ENCODE measurements around the gene DNTTIP2.

The DNTTIP2 gene

DNA sequence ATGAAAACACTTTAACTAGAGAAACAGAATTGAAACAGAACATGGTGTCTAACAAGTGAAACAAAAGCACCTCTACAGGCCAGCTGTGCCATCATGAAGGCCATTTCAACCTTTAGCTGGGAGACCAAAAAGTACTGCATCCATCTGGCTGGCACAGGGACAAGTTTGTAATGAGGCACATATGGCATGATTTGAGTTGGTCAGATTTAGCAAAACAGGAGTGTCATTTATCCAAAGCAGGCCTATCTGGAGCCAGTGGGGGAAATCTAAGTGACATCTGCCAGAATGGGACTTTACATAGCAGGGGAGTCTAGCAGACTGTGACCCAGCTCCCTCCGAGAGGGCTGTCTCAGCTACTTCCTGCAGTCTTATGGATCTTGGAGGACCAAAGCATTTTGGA is 51.9 kb downstream of the DNTTIP2 start:
- Histone ChIP-seq H3K4me3 (ENCODE audit: low read length) (no peak overlapping the region), H3K36me3 (ENCODE audit: control insufficient read depth, insufficient read depth, low read length) (no peaks in the 10 kb centered on the region), H3K9me3 (ENCODE audit: control insufficient read depth, insufficient read depth, low read length) (no peaks in the 10 kb centered on the region), H3K27ac (ENCODE audit: low read length) (no peak overlapping the region), H3K4me1 (ENCODE audit: control insufficient read depth, insufficient read depth, low read length) (no peaks in the 10 kb centered on the region), H3K27me3 (ENCODE audit: control insufficient read depth, insufficient read depth, low read length) (no peaks in the 10 kb centered on the region)
- DNase-seq (ENCODE audit: low read depth, low spot score) = no peak
- WGBS (ENCODE audit: insufficient coverage, insufficient read length) = no CpG with 5 or more reads among the region's 1 CpG

DNA sequence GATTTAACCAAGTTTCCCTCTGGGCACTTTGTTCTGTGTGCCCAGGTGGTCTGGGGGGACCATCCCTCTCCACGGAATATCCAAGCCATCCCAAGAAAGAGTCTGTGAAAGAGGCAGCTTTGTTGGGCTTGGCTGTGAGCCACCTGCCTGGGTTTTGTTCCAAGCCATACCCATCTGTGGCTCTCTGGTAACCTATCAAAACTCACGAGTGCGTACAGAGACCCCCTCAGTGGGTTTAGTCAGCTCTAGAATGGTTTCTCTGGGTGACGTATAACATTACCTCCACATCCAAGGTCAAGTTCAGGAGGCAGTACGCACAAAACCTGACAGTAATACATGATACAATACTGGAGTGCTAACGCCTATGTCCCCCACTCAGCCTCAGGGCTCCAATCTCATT is 54.2 kb downstream of the DNTTIP2 start:
- Histone ChIP-seq H3K4me1 (ENCODE audit: control insufficient read depth, insufficient read depth, low read length) (peaks cover 8% of the 10 kb centered on the region), H3K4me3 (ENCODE audit: low read length) (no peak overlapping the region), H3K36me3 (ENCODE audit: control insufficient read depth, insufficient read depth, low read length) (no peaks in the 10 kb centered on the region), H3K27me3 (ENCODE audit: control insufficient read depth, insufficient read depth, low read length) (no peaks in the 10 kb centered on the region), H3K9me3 (ENCODE audit: control insufficient read depth, insufficient read depth, low read length) (no peaks in the 10 kb centered on the region), H3K27ac (ENCODE audit: low read length) (no peak overlapping the region)
- DNase-seq (ENCODE audit: low read depth, low spot score) = no peak
- WGBS (ENCODE audit: insufficient coverage, insufficient read length) = no CpG with 5 or more reads among the region's 6 CpGs

DNA sequence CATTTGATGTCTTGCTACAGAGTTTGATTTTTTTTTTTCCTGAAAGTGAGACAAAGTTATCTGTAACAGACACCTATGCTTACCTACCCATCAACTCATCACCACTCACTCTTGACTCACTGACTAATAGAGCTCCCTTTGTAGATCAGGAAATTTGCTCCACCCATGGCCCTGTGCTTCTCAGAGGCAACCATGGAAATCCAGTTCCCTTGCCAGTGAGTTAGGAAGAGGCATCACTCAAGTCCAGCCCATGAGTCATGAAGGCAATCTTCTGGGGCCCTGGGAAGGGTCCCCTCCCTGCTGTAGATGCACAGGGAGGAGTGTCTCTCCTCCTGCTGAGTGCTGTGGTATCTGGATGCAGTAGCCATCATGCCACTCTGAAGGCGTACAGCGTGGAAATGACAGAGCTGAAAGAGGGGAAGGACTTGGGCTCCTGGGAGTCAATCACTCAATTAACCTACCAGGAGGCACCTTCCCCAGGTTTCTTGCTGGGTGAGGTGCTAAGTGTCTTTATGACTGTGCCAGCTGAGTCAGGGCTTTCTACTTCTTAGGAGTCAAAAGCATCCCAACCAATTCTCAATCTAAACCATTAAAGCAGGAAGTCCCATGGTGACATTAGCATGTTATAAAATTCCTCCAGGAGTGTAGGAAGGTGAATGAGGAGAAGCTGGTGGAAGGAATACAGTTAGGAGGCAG is 56.1 kb downstream of the DNTTIP2 start:
- Histone ChIP-seq H3K36me3 (ENCODE audit: control insufficient read depth, insufficient read depth, low read length) (no peaks in the 10 kb centered on the region), H3K9me3 (ENCODE audit: control insufficient read depth, insufficient read depth, low read length) (no peaks in the 10 kb centered on the region), H3K4me1 (ENCODE audit: control insufficient read depth, insufficient read depth, low read length) (peaks cover 8% of the 10 kb centered on the region), H3K27ac (ENCODE audit: low read length) (no peak overlapping the region), H3K4me3 (ENCODE audit: low read length) (no peak overlapping the region), H3K27me3 (ENCODE audit: control insufficient read depth, insufficient read depth, low read length) (no peaks in the 10 kb centered on the region)
- no peak for DNase-seq (ENCODE audit: low read depth, low spot score)
- WGBS (ENCODE audit: insufficient coverage, insufficient read length) = no CpG with 5 or more reads among the region's 2 CpGs

DNA sequence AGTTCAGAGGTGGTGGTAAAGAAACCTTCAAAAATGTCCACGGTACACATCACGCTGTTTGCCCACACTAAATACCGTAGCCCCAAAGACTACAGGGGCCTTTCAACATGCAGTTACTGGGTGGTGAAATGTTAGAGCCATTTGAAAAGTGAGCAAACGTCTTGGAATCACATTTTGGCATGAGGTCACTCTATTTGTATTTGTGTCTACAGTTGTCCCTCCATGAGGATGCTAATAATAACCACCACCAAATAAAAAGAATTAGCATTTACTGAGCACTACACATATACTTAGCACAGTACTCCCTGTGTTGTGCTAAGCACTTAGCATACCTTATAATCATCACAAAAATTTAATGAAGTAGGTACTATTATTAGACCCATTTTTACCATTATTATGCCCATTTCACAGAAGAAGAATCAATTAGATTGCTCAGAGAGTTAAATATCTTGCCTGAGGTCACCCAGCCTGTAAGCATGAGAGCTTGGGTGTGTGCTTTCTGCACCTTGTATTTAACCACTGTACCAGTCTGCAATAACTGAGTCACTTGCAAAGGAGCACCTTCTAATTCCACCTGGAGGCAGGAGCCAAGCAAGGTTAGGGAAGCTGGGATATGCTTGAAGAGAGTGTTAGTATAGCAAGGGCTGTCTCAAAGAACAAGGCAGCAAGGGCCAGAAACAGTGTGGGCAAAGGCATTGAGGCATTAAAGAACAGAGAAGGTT is 57.4 kb downstream of the DNTTIP2 start:
- no peak for DNase-seq (ENCODE audit: low read depth, low spot score)
- no peaks in the 10 kb centered on the region for H3K27me3 ChIP-seq (ENCODE audit: control insufficient read depth, insufficient read depth, low read length)
- peaks cover 9% of the 10 kb centered on the region for H3K4me1 ChIP-seq (ENCODE audit: control insufficient read depth, insufficient read depth, low read length)
- H3K36me3 ChIP-seq (ENCODE audit: control insufficient read depth, insufficient read depth, low read length) = no peaks in the 10 kb centered on the region
- H3K4me3 ChIP-seq (ENCODE audit: low read length) = no peak overlapping the region
- H3K9me3 ChIP-seq (ENCODE audit: control insufficient read depth, insufficient read depth, low read length) = no peaks in the 10 kb centered on the region
- H3K27ac ChIP-seq (ENCODE audit: low read length) = no peak overlapping the region
- no CpG with 5 or more reads among the region's 4 CpGs for WGBS (ENCODE audit: insufficient coverage, insufficient read length)

DNA sequence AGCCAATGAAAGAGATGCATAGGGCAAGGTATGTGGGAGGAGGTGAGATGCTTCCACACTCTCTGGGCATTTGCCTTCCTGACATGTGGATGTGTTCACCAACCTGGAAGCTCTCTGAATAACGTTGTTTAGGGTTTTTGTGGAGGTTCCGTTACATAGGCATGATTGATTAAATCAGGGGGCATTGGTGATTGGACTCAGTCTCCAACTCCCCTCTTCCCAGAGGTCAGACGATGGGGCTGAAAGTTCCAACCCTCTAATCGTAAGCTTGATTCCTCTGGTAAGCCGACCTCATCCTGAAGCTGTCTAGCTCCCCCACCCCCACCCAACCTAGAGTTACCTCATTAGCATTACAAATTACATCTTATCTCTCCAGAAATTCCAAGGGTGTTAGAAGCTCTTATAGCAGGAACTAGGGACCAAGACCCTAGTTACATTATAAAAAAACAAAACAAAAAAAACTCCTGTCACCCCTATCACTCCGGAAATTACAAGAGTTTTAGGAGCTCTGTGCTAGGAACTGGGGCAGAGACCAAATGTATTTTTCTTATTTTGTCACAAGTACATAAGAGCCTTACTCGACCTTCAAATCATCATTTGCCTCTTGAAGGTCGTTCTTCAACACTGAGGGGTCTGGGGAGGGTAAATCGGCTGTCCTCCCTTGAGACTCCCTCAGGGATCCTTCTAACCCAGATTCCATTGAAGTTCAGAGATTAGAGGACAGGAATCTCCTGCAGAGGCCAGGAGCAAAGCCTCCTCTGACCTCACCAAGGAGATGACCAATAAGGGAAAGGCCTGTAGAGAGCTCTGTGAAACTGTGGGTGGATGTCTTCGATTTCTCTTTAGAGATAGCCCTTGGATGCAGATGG is 58.2 kb downstream of the DNTTIP2 start:
- no CpG with 5 or more reads among the region's 10 CpGs for WGBS (ENCODE audit: insufficient coverage, insufficient read length)
- no peak overlapping the region for H3K4me3 ChIP-seq (ENCODE audit: low read length)

DNA sequence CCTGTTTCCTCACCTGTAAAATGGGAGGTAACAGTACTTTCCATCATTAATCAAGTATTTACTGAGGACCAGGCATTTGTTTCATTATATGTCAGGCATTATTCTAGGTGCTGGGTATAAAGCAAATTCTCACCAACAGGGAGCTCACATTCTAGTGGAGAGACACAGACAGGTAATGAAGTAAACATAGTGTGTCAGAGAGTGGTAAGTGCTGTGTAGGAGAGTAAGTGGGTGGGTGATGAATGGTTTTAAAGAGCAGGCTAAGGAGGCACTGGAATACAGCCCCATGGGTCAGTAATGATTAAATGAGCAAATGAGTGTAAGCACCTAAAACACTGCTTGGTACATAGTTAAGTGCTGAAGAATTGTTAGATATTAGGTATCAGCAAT is 60.4 kb downstream of the DNTTIP2 start:
- DNase-seq (ENCODE audit: low read depth, low spot score) = no peak

More for the DNA sequence above, 58.2 kb downstream of the DNTTIP2 start:
- DNase-seq (ENCODE audit: low read depth, low spot score) = no peak
- H3K4me1 ChIP-seq (ENCODE audit: control insufficient read depth, insufficient read depth, low read length) = peaks cover 9% of the 10 kb centered on the region
- no peaks in the 10 kb centered on the region for H3K9me3 ChIP-seq (ENCODE audit: control insufficient read depth, insufficient read depth, low read length)
- H3K27me3 ChIP-seq (ENCODE audit: control insufficient read depth, insufficient read depth, low read length) = no peaks in the 10 kb centered on the region
- H3K27ac ChIP-seq (ENCODE audit: low read length) = no peak overlapping the region
- H3K36me3 ChIP-seq (ENCODE audit: control insufficient read depth, insufficient read depth, low read length) = no peaks in the 10 kb centered on the region

DNA sequence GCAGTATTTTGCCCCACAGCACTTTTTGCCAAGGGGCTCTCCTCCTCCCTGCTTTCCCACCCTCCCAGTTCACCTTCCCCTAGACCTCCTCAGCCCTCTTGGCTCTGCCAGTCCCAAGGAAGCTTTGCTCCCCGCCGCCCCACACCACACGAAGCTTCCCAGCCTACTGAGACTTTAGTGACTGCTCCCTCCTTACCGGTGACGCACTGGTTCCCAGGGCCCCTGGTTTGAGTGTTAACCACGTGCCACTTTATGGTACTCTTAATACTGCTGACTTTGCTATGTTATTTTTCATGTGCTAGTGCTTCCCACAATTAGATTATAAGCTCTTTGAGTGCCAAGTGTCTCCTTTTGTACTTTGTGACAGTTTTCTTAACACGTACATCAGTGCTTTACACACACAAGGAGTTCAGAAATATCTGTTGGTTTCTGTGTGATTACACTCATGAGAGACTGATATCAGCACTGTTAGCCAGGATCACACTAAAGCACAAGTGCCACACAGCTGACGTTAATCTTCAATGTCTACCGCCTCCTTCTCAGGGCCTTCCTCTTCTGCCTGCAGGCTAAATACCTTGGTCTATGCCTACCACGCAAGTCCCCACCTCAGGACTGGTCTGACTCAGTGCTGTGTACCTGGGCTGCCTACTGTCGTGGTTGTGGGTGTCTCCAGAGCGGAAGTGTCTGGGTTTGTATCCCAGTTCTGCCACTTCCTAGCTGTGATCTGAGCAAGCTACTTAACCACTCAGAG is 61.0 kb downstream of the DNTTIP2 start:
- DNase-seq (ENCODE audit: low read depth, low spot score) = no peak

More for the DNA sequence above, 60.4 kb downstream of the DNTTIP2 start:
- Histone ChIP-seq H3K27ac (ENCODE audit: low read length) (no peak overlapping the region), H3K4me3 (ENCODE audit: low read length) (no peak overlapping the region), H3K27me3 (ENCODE audit: control insufficient read depth, insufficient read depth, low read length) (no peaks in the 10 kb centered on the region), H3K36me3 (ENCODE audit: control insufficient read depth, insufficient read depth, low read length) (no peaks in the 10 kb centered on the region), H3K9me3 (ENCODE audit: control insufficient read depth, insufficient read depth, low read length) (no peaks in the 10 kb centered on the region), H3K4me1 (ENCODE audit: control insufficient read depth, insufficient read depth, low read length) (peaks cover 15% of the 10 kb centered on the region)

DNA sequence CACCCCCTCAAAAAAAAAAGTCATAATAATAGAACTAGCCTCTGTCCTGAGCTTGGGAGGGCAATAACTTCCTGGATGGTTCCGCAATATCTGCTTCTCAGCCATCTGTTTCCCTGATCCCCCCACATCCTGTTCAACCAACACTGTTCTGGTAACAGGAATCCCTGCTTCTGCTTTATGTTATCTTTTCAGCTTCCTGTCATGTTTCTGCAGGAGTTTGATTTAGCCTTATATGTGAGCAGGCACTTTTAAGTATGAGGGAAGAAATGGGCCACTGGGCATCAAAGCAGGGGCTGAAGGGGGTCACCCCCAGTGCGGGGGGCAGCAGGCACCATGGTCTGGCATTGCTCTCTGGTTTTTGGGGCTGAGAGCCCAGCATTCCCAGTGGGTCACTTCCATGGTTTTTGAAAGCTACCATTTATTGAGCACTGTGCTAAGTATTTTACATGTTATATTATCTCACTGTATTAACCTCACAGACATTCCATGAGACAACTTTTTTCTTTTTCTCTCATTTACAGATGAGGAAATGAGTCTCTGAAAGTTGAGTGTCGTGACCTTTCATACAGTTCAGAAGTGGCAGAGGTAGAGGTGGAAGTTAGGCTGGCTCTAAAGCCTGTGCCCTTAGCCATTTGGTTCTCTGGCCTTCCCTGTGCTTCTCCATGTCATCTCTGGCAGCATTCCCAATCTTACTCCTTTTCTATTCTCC is 61.9 kb downstream of the DNTTIP2 start:
- H3K27ac ChIP-seq (ENCODE audit: low read length) = no peak overlapping the region
- H3K4me3 ChIP-seq (ENCODE audit: low read length) = no peak overlapping the region
- DNase-seq (ENCODE audit: low read depth, low spot score) = no peak
- H3K36me3 ChIP-seq (ENCODE audit: control insufficient read depth, insufficient read depth, low read length) = no peaks in the 10 kb centered on the region
- H3K4me1 ChIP-seq (ENCODE audit: control insufficient read depth, insufficient read depth, low read length) = peaks cover 15% of the 10 kb centered on the region
- H3K27me3 ChIP-seq (ENCODE audit: control insufficient read depth, insufficient read depth, low read length) = no peaks in the 10 kb centered on the region
- no CpG with 5 or more reads among the region's 3 CpGs for whole genome bisulfite sequencing (ENCODE audit: insufficient coverage, insufficient read length)
- no peaks in the 10 kb centered on the region for H3K9me3 ChIP-seq (ENCODE audit: control insufficient read depth, insufficient read depth, low read length)

More for the DNA sequence above, 61.0 kb downstream of the DNTTIP2 start:
- WGBS (ENCODE audit: insufficient coverage, insufficient read length) = no CpG with 5 or more reads among the region's 12 CpGs
- Histone ChIP-seq H3K27ac (ENCODE audit: low read length) (no peak overlapping the region), H3K36me3 (ENCODE audit: control insufficient read depth, insufficient read depth, low read length) (no peaks in the 10 kb centered on the region), H3K27me3 (ENCODE audit: control insufficient read depth, insufficient read depth, low read length) (no peaks in the 10 kb centered on the region), H3K9me3 (ENCODE audit: control insufficient read depth, insufficient read depth, low read length) (no peaks in the 10 kb centered on the region), H3K4me3 (ENCODE audit: low read length) (no peak overlapping the region), H3K4me1 (ENCODE audit: control insufficient read depth, insufficient read depth, low read length) (peaks cover 15% of the 10 kb centered on the region)

All from iPS DF 6.9 (cell line).